ENCODE results near the gene CERK. TPM values are rescaled to one million over a fixed set of nuclear protein-coding genes. Genes with fewer than 3 reads are reported as not detected.
A peak's percentile ranks its signal among the peaks of the same experiment; 100 is the strongest.

The CERK gene
- total RNA-seq, 1 experiment from 2014 or later: 37.7 TPM

- DNase-seq (ENCODE audit: low read depth): no peak
Observed at GRCh38 chr22:46766611-46767010, 28.6 kb upstream of the CERK start.

GRCh38 chr22:46764779-46765485 lies 26.9 kb upstream of the CERK start:
- DNase-seq (ENCODE audit: low read depth): no peak

- no peak for DNase-seq (ENCODE audit: low read depth)
Observed at GRCh38 chr22:46764140-46764680, 26.2 kb upstream of the CERK start.

- no peak for DNase-seq (ENCODE audit: low read depth)
Observed at GRCh38 chr22:46763051-46763705, 25.1 kb upstream of the CERK start.

- DNase-seq (ENCODE audit: low read depth): peak; percentile 96
Observed at GRCh38 chr22:46762238-46763050, 24.4 kb upstream of the CERK start, which contains the start of gene TBC1D22A. Gene TBC1D22A, plus strand, starts transcription at chr22:46762650. Its CDS starts 137 bp downstream, at chr22:46762787.

- DNase-seq (ENCODE audit: low read depth): no peak
Observed at GRCh38 chr22:46761539-46762237, 23.6 kb upstream of the CERK start.

- no peak for DNase-seq (ENCODE audit: low read depth)
Observed at GRCh38 chr22:46761017-46761416, 23.0 kb upstream of the CERK start.

- DNase-seq (ENCODE audit: low read depth): peak; percentile 56
Observed at GRCh38 chr22:46758867-46759290, 20.8 kb upstream of the CERK start.

GRCh38 chr22:46758121-46758520 lies 20.1 kb upstream of the CERK start:
- no peak for DNase-seq (ENCODE audit: low read depth)

- no peak for DNase-seq (ENCODE audit: low read depth)
Observed at GRCh38 chr22:46757104-46757503, 19.1 kb upstream of the CERK start.

GRCh38 chr22:46756097-46756496 lies 18.0 kb upstream of the CERK start:
- no peak for DNase-seq (ENCODE audit: low read depth)

GRCh38 chr22:46755525-46755924 lies 17.5 kb upstream of the CERK start:
- no peak for DNase-seq (ENCODE audit: low read depth)

- no peak for DNase-seq (ENCODE audit: low read depth)
Observed at GRCh38 chr22:46754826-46755225, 16.8 kb upstream of the CERK start.

- DNase-seq (ENCODE audit: low read depth): peak; percentile 98
Observed at GRCh38 chr22:46754110-46754799, 16.2 kb upstream of the CERK start.

GRCh38 chr22:46753761-46754109 lies 15.7 kb upstream of the CERK start:
- no peak for DNase-seq (ENCODE audit: low read depth)

- DNase-seq (ENCODE audit: low read depth): no peak
Observed at GRCh38 chr22:46753360-46753759, 15.3 kb upstream of the CERK start.

- DNase-seq (ENCODE audit: low read depth): no peak
Observed at GRCh38 chr22:46752988-46753310, 14.9 kb upstream of the CERK start.

GRCh38 chr22:46752286-46752987 lies 14.4 kb upstream of the CERK start:
- no peak for DNase-seq (ENCODE audit: low read depth)

GRCh38 chr22:46750863-46751443 lies 12.9 kb upstream of the CERK start:
- DNase-seq (ENCODE audit: low read depth): no peak

- DNase-seq (ENCODE audit: low read depth): no peak
Observed at GRCh38 chr22:46750530-46750800, 12.4 kb upstream of the CERK start.
